ENCODE data around the gene SYCE1. TPM values are rescaled to one million over a fixed set of nuclear protein-coding genes. Genes with fewer than 3 reads are reported as not detected.
"Not testable (repeated sequence)": the region's sequence is repeated elsewhere in the genome, so short reads cannot be mapped to it uniquely, and the experiment has no call there.

Gene SYCE1, protein sequence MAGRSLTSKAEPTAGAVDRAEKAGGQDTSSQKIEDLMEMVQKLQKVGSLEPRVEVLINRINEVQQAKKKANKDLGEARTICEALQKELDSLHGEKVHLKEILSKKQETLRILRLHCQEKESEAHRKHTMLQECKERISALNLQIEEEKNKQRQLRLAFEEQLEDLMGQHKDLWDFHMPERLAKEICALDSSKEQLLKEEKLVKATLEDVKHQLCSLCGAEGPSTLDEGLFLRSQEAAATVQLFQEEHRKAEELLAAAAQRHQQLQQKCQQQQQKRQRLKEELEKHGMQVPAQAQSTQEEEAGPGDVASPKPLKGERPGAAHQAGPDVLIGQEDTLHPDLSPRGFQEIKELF
- total RNA-seq (2014; rRNA removed; shearing (Covaris generic)) = not detected in 2 replicates
- not detected in 2 replicates for polyA plus RNA-seq (2014; cell fraction: nucleus; rRNA removed)

DNA sequence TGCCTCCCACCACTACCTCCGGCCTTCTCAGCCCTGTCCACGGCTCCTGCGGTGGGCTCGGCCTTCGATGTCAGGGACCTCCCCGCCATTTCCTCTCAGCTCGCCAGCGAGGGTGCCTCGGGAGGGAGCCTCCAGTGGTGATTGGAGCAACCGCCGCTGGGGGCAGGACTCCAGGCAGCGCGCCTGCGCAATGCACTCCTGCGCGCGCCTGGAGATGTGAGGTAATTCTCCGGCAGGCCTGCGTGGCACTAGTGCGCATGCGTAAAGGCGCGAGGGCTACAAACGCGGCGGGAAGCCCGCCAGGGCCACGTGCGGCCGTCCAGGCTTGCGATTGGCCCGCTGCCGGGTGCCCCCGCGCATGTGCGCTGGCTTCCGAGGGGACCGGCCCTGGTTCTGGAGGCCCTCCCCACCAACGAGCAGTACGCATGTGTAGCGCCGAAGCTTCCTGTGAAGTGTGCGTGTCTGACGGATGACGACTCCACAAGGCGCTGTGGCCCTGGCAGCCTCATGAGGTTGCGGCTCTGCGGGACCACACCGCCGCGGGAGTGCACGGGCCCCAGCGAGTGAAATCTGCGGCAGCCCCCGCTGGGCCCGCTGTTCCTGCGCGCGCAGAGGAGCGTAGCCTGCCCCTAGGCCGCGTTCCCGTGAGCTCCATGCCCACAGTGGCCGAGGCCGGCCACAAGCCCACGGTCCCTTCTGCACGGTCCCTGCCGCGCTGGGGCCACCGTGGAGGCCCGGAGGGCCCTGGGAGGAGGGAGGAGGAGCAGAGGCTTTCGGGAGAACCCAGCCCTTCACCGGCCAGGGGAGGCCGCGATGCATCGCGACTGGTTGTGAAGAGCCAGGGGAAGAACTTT lies at the start of gene SYCE1:
Gene SYCE1, minus strand, starts transcription at position 143 of the 854 bp plus-strand sequence. Its CDS starts 54 bp downstream, at position 89.
- no peak for DNase-seq (ENCODE audit: extremely low read depth, low read depth)

DNA sequence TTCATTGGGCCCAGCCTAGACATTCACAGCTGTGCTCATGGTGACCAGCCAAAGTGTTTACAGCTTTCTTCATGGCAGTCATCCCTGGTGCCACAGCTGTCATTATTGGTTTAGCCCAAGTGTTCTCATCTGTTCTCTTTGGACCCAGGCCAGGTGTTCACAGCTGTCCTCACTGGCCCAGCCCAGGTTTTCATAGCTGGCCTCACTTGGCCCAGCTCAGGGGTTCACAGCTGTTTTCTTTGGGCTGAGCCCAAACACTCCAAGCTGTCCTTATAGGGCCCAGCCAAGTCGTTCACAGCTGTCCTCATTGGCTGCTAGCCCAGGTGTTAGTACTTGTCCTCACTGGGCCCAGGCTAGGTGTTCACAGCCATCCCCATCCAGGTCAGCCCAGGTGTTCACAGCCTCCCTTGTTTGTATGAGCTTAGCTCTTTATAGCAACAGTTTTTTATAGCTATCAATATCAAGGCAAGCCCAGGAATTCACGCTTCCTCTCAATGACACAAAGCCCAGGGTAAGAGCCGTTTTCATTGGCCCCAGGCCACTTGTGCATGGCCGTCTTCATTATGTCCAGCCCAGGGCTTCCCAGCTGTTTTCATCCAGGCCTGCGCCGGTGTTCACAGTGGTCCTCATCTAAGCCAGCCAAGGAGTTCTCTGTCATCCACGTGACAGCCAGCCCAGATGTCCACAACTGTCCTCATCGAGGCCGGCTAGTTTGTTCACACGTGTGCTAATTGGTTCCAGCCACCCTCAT lies 49.6 kb upstream of the SYCE1 start:
- no peak for DNase-seq (ENCODE audit: extremely low read depth, low read depth)

DNA sequence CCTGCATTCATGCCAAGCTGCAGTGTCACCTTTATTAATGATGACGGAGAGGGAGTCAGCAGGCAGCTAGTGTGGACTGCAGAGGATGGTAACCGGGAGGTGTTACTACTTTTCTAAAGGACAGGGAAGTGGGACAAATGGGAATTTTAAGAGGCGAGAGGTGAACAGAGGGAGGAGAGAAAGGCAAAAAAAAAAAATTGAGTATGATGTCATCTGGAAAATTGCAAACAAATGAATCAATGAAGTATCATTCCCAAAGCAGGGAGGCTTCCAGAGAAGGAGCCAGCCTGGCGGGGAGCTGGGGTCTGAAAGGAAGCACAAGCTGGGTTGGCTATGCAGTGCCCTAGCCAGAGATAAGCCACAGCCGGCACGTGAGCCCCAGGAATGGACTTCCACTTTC lies 48.3 kb upstream of the SYCE1 start:
- DNase-seq (ENCODE audit: extremely low read depth, low read depth) = no peak

DNA sequence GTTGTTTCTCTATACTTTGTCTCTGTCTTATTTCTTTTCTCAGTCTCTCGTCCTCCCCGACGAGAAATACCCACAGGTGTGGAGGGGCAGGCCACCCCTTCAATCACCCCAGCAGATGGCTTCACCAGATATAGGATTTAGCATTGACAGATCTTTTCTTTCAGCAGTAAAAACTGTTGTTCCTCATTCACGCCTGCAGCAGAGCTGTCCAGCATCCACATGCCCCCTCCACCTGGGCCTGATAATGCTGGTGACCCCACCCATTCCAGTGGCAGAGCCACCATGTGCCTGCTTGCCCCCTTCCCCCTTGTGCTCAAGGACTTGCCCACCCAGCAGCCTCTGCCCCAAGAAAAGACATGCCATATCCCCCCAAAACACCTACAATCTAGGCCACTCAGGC lies 45.7 kb upstream of the SYCE1 start:
- DNase-seq (ENCODE audit: extremely low read depth, low read depth) = no peak

DNA sequence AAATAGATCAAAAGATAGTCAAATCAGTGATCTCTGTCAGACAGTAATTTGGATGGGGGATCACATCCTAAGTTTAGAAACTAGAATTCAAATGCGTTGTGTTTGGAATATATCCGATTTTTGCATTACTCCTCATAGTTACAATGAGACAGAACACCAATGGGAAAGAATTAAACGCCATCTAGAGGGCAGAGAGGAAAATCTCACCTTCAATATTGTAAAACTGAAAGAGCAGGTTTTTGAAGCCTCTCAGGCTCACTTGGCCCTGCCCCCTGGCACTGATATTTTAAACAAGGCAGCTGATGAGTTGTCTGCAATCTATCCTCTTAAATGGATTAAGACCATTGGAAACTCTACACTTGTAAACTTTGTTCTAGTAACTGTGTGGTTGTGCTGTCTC lies 43.5 kb upstream of the SYCE1 start:
- DNase-seq (ENCODE audit: extremely low read depth, low read depth) = no peak

DNA sequence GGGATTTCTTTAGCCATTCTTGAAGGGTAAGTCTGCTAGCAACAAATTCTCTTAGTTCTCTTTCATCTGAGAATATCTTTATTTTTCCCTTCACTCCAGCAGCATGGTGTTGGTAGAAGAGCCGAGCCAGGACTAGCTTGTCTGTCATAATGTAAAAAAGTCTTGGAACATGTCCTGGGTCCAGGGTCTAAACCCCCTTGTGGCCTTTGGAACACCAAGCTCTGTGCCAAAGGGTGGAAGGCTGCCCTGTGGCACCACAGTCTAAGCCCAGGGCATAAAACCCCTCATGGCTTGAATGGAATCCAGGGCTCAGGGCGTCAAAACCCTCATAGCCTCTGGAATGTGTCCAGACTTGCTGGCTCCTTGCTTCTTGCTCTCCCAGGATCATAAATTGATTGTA lies 38.1 kb upstream of the SYCE1 start:
- DNase-seq (ENCODE audit: extremely low read depth, low read depth) = not testable (repeated sequence)

DNA sequence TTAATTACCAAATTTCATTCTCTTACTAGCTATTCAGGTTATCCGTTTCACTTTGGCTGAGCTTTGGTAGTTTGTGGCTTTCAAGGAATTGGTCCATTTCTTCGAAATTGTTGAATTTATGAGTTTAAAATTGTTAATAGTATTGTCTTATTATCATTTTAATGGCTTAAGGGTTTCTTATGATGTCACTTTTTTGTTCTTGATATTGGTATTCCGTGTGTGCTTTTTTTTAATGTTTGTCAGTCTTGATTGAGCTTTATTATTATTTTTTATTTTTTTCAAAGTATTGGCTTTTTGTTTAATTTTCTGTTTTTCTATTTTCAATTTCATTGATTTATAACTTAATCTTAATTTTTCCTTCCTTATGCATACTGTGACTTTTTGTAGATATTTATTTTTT lies 35.3 kb upstream of the SYCE1 start:
- no peak for DNase-seq (ENCODE audit: extremely low read depth, low read depth)

DNA sequence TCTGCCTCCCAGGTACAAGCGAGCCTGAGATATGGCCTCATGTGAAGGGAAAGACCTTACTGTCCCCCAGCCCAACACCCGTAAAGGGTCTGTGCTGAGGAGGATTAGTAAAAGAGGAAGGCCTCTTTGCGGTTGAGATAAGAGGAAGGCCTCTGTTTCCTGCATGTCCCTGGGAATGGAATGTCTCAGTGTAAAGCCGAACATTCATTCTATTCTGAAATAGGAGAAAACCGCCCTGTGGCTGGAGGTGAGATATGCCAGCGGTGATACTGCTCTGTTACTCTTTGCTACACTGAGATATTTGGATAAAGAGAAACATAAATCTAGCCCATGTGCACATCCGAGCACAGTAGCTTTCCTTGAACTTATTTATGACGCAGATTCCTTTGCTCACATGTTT lies 34.5 kb upstream of the SYCE1 start:
- not testable (repeated sequence) for DNase-seq (ENCODE audit: extremely low read depth, low read depth)

DNA sequence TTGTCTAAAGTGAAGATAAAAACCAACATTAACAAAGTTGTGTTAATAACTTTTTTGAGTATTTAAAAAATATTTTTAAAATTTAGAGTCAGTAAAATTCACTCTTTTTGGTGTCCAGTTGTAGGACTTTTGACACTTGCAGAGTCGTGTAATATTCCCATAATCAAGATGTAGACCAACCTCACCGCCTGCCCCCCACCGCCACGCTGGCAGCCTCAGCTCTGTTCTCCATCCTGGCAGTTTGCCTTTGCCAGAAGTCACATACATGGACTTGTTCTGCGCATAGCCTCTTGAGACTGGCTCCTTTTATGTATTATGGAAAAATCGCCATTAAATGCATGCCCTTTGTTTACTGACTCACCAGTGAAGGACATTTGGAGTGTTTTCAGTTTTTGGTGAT lies 27.3 kb upstream of the SYCE1 start:
- no peak for DNase-seq (ENCODE audit: extremely low read depth, low read depth)

DNA sequence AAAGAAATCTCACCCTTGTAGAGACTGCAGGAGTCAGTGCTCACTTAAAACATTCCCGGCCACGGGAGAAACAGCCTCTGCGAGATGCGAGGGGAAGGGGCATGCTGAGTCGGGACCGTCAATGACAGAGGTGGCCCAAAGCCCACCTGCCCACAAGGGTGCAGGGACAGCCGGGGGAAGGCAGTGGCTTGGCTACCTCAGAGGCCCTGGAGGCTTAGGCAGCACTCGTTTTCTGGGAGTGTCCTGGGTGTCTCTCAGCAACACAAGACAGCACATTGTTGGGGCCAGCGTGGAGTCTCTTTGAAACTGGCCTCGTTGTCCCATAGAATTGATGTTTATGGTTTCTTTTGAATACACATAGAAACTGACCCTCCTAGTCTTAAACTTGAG lies 25.6 kb upstream of the SYCE1 start:
- DNase-seq (ENCODE audit: extremely low read depth, low read depth) = no peak

DNA sequence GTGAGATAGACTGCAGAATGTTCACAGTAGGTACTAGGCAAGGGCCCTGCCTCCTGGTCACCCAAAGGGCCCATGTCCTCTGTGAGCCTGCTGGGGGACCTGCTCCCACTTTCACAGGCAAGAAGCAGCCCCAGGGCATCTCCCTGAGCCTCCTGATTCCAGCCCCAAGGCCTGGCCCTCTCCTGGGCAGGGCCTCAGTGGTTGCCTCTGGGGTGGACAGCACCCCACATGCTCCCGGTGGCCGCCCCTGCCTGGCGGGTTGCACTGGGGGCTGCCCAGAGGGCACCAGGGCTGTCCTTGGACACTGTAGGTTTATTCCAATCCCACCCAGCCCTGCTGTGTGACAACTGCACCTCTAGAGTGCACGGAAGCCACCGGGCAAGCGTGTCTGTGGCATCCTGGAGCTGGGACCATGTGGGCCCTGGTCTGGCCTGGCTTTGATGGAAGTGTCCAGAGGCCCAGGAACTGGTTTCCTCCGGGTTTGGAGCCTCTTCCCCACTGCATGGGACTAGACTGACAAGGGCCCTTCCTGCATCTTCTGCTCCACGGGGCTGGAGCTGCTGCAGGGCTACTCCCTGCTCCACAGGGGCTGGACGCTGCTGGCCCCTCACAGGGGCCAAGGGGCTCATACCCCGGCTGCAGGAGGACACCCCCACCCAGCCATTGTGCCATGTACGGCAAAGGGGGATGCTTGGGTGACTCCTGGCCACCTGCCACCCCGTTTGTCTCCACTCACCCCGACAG lies 25.0 kb upstream of the SYCE1 start:
- no peak for DNase-seq (ENCODE audit: extremely low read depth, low read depth)

DNA sequence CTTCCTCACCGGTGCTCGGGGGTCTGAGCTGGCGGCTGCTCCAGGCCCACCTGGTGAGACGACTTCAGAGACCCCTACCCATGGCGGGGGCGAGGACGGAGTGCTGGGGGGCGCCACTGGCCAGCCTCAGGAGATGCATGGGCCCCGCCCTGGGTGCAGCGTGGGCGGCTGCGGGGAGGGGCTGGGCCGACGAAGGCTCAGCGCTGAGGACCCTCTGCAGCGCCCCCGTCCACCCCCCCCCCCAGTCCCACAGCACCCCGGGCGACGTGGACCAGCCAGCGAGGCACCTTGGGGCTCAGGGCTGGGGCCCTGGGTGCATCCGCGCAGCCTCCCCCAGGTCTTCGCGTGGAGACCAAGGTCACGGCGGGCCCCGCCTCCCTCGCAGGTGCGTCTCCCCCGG lies 11.7 kb upstream of the SYCE1 start:
- DNase-seq (ENCODE audit: extremely low read depth, low read depth) = not testable (repeated sequence)

DNA sequence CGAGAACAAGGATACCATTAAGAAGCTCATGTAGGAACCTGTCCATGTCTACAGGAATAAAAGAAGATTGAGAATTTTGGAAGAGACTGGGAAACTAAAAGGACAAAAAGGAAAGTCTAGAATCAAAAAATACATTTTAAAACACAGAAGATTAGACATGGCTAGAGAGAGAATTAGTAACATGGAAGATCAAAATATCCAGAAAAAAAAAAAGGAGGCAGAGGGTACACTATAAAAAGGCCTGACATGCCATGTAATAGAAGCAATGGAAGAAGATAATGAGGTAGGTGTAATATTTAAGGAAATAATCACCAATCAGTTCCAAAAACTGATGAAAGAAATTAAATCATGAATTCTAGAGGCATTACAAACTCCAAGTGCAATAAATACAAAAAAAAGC lies 8.1 kb upstream of the SYCE1 start:
- not testable (repeated sequence) for DNase-seq (ENCODE audit: extremely low read depth, low read depth)

DNA sequence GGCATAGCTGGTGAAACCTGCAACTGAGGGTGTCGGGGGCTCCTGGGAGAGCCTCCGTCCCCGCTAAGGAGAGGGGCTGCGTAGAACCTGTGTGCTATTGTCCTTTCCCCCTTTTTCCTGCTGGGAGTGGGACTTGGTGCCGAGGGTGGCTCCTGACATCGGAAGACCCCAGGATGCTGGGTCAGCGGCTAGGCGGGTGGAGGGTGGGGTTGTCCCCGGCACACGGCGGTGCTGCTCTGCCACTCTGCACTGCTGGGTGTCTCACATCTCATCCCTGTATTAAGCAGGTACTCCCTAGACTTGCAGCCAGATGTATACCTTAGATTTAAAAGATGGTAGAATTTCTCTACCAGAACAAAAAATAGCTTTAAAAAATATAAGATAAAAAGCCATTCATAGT lies 6.7 kb upstream of the SYCE1 start:
- not testable (repeated sequence) for DNase-seq (ENCODE audit: extremely low read depth, low read depth)

DNA sequence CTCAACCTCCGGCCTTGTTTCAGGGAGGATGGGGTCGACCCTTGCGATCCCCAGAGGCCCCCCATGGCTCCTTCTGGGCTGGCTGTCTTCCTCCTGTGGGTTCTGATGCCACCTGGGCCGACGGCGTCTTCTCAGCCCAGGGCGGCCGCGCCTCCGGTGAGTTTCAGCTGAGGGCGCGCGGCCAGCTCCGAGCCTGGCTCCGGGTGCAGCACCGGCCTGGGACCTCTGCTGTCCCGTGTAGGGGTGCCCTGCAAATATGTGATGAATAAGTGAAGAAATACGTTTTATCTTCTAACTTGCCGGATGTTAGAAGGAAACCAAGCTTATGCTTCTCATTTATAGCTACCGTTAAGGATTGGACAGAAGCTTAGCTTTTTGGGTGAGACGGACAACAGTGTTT lies 4.4 kb upstream of the SYCE1 start:
- not testable (repeated sequence) for DNase-seq (ENCODE audit: extremely low read depth, low read depth)

DNA sequence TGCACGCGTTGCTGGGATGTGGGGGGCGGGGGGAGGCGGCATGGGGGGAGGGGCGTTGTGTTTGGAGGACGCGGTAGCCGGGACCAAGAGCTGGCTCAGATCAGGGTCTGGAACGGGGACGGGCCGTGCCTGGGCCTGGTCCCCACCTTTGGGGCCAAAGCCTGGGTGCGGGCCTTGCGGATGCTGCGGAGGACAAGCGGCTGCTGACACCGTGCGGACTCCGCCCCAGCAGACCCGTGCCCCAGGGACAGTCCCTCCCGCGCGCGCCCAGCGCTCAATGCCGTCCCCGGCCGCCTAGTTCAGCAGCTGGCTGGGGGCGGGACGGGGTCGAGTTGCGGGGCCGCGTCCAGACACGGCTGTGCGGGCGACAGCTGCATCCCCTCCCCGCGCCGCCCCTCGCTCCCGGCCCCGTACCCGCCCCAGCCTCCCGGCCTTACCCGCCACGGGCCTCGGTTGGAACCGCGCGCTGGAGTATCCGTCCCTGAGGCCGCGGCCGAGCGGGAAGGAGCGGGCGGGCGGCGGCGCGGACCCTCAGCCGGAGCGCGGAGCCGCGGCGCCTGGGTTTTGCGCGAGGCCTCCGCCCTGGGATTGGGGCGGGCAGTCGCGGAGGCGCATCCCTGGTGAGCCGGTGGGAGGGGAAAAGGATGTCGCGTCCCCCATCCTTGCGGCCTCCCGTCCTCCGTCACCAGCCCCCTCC lies 3.6 kb upstream of the SYCE1 start:
- DNase-seq (ENCODE audit: extremely low read depth, low read depth) = not testable (repeated sequence)

DNA sequence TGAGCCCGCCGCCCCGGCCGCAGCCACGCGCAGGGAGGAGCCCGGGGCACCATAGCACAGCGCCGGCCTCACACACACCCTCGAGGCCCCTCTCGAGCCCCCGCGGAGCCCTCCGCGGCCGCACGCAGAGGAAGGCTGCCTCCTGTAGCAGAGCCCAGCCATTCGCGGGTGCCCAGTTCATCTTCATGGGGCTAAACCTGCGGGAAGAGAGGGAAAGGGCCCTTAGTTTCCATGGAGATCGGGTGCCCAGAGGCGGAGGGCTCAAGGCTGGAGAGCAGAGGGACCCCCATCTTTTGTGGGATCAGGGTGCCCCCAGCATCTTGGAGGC lies 2.9 kb upstream of the SYCE1 start:
- DNase-seq (ENCODE audit: extremely low read depth, low read depth) = no peak

DNA sequence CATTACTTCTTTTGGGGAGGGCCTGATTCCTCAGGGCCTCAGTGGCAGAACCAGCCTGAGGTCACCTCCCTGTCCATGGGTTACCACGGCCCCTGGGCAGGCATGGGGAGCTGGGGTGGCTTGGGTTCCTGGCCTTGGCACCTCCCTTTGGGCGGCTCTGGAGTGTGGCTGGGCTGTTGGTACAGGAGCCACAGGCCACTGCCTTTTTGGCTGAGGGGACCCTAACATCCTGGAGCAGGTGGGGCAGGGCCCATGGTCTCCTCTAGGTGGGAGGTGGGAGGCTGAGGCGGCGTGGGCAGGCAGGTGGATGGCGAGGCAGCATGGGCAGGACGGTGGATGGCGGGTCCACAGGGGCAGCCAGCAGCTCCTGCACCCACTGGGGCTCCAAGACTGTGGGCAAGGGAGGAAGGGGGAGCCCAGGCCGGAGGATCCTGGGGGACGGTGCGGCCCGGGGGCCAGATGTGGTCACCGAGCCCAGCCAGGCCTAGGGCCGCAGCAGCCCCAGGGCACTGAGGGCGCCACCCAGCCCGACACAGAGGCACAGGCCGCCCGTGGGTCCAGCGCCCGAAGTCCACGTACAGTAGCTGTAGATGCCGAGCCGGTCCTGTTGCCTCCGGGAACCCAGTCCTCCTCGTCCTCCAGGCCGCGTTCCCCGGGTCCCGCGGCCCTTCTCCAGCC lies 2.4 kb upstream of the SYCE1 start:
- DNase-seq (ENCODE audit: extremely low read depth, low read depth) = no peak

DNA sequence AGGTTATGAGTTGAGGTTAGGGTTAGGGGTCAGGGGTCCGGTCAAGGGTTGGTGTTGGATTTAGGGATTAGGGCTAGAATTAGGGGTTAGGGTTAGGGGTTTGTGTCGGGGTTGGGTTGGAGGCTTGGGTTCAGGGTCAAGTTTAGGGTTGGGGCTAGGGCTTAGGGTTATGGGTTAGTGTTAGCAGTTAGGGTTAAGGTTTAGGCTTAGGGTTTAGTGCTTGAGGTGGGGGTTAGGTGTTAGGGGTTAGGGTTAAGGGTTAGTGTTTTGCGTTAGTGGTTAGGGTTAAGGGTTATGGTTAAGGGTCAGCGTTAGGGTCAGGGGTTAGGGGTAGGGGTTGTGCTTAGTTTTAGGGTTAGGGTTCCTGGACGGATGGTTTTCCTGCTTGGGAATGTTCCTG lies 1.7 kb upstream of the SYCE1 start:
- no peak for DNase-seq (ENCODE audit: extremely low read depth, low read depth)
